Neural cell (in vitro differentiated cells): ENCODE results near the gene RIN3. TPM values are rescaled to one million over a fixed set of nuclear protein-coding genes. Genes with fewer than 3 reads are reported as not detected.

Source experiments
- H2AFZ ChIP-seq: fragments of 200-600, 300-800 bp; sonication (generic), shearing (Covaris generic); 2 replicates; pipeline ENCODE4 v1.6.0; 2014; ENCODE audit warnings: low read depth, mild to moderate bottlenecking, antibody characterized with exemption, low read length, moderate library complexity
- H3F3A ChIP-seq: fragments of 200-600 bp; shearing (Covaris generic); 2 replicates; pipeline ENCODE4 v1.6.1; 2016; ENCODE audit warnings: mild to moderate bottlenecking, moderate library complexity, mixed read lengths, antibody characterized with exemption, low read length; ENCODE audit not compliant: insufficient read depth, poor library complexity, severe bottlenecking
- H3K27ac ChIP-seq: fragments of 200-600, 300-800 bp; sonication (generic), shearing (Covaris generic); 2 replicates; pipeline ENCODE4 v1.5.1; 2014; ENCODE audit warnings: mild to moderate bottlenecking, low read length, moderate library complexity
- H3K27me3 ChIP-seq: fragments of 300-800, 200-600 bp; sonication (generic), shearing (Covaris generic); 2 replicates; pipeline ENCODE4 v1.6.0; 2014; ENCODE audit warnings: mild to moderate bottlenecking, low read depth, low read length, moderate library complexity; ENCODE audit not compliant: insufficient read depth
- H3K36me3 ChIP-seq: fragments of 300-800, 200-600 bp; sonication (generic), shearing (Covaris generic); 2 replicates; pipeline ENCODE4 v1.5.1; 2014; ENCODE audit warnings: mild to moderate bottlenecking, antibody characterized with exemption, low read length, moderate library complexity; ENCODE audit not compliant: insufficient read depth
- H3K4me2 ChIP-seq: fragments of 300-800, 200-600 bp; sonication (generic), shearing (Covaris generic); 2 replicates; pipeline ENCODE4 v1.6.0; 2014; ENCODE audit warnings: mild to moderate bottlenecking, low read length
- H3K4me3 ChIP-seq: fragments of 300-800, 200-600 bp; sonication (generic), shearing (Covaris generic); 2 replicates; pipeline ENCODE4 v1.5.1; 2014; ENCODE audit warnings: mild to moderate bottlenecking, low read length, moderate library complexity
- H3K79me2 ChIP-seq: fragments of 200-600 bp; shearing (Covaris generic); replicated peaks from 2 replicates; pipeline ENCODE4 v1.6.0; 2014; ENCODE audit warnings: mild to moderate bottlenecking, low read length, moderate library complexity; ENCODE audit not compliant: insufficient read depth
- H3K9ac ChIP-seq: fragments of 300-800, 200-600 bp; sonication (generic), shearing (Covaris generic); 2 replicates; pipeline ENCODE4 v1.6.1; 2016; ENCODE audit warnings: mild to moderate bottlenecking, low read length, mixed read lengths
- H3K9me2 ChIP-seq: fragments of 200-600 bp; shearing (Covaris generic); 2 replicates; pipeline ENCODE4 v1.6.1; 2016; ENCODE audit warnings: mild to moderate bottlenecking, low read length, mixed read lengths; ENCODE audit not compliant: insufficient read depth
- H3K9me3 ChIP-seq: fragments of 200-600, 300-800 bp; sonication (generic), shearing (Covaris generic); 2 replicates; pipeline ENCODE4 v1.6.1; 2016; ENCODE audit warnings: mild to moderate bottlenecking, mixed run types, low read length, moderate library complexity, mixed read lengths
- H4K20me1 ChIP-seq: fragments of 200-600 bp; shearing (Covaris generic); 2 replicates; pipeline ENCODE4 v1.6.1; 2016; ENCODE audit warnings: mild to moderate bottlenecking, mixed run types; ENCODE audit not compliant: insufficient read depth
- CTCF ChIP-seq: fragments of 450-650 bp; IDR thresholded peaks from 2 replicates; pipeline ENCODE4 v1.5.1; 2014; ENCODE audit warnings: antibody characterized with exemption, mild to moderate bottlenecking, moderate library complexity; ENCODE audit not compliant: poor library complexity, severe bottlenecking
- EP300 ChIP-seq: fragments of 450-650 bp; conservative IDR thresholded peaks from 2 replicates; pipeline ENCODE4 v1.6.1; 2014; ENCODE audit warnings: antibody characterized with exemption, mild to moderate bottlenecking, moderate library complexity; ENCODE audit not compliant: poor library complexity, severe bottlenecking
- EZH2 ChIP-seq: fragments of 200-600, 300-800 bp; shearing (Covaris generic), sonication (generic); IDR thresholded peaks from 2 replicates; pipeline ENCODE4 v1.6.1; 2014; ENCODE audit warnings: antibody characterized with exemption, low read length, borderline replicate concordance, mild to moderate bottlenecking; ENCODE audit not compliant: insufficient read depth, poor library complexity, severe bottlenecking
- MXI1 ChIP-seq: fragments of 450-650 bp; conservative IDR thresholded peaks from 2 replicates; pipeline ENCODE4 v1.6.1; 2014; ENCODE audit warnings: antibody characterized with exemption, mild to moderate bottlenecking; ENCODE audit not compliant: poor library complexity, severe bottlenecking
- POLR2AphosphoS5 ChIP-seq: IDR thresholded peaks from 2 replicates; pipeline ENCODE4 v1.6.1; 2012
- RAD21 ChIP-seq: fragments of 450-650 bp; conservative IDR thresholded peaks from 2 replicates; pipeline ENCODE4 v1.6.1; 2014; ENCODE audit warnings: antibody characterized with exemption, mild to moderate bottlenecking, moderate library complexity
- REST ChIP-seq: IDR thresholded peaks from 2 replicates; pipeline ENCODE4 v1.6.1; 2012; ENCODE audit warnings: borderline replicate concordance
- SMC3 ChIP-seq: fragments of 450-650 bp; conservative IDR thresholded peaks from 2 replicates; pipeline ENCODE4 v1.6.1; 2014; ENCODE audit warnings: antibody characterized with exemption, mild to moderate bottlenecking, moderate library complexity; ENCODE audit not compliant: poor library complexity
- TAF1 ChIP-seq: IDR thresholded peaks from 2 replicates; pipeline ENCODE4 v1.6.1; 2012; ENCODE audit warnings: low read depth
- polyA plus RNA-seq: library from polyadenylated mRNA; depleted of rRNA; stranded (reverse); fragments of >200 nt; gene quantifications from 2 replicates; pipeline ENCODE4 v1.2.3, GENCODE V29; 2014

Gene RIN3
- polyA plus RNA-seq, 1 donor from 2014 or later, result not detected

- Histone ChIP-seq H4K20me1 (no peaks in the 10 kb centered on the region), H3K9ac (no peak overlapping the region), H3K4me3 (no peak overlapping the region), H3K9me3 (no peaks in the 10 kb centered on the region), H3K79me2 (no peaks in the 10 kb centered on the region), H3F3A (no peaks in the 10 kb centered on the region), H3K36me3 (peaks cover 4% of the 10 kb centered on the region), H3K27me3 (no peaks in the 10 kb centered on the region), H2AFZ (no peak overlapping the region), H3K9me2 (no peaks in the 10 kb centered on the region), H3K4me2 (no peak overlapping the region), H3K27ac (no peak overlapping the region)
- TF ChIP-seq EP300, result no peak
- TF ChIP-seq EZH2, result no peak
- TF ChIP-seq SMC3, result no peak
- no peak for TF ChIP-seq REST
- TF ChIP-seq CTCF, result no peak
- no peak for TF ChIP-seq MXI1
- TF ChIP-seq TAF1, result no peak
- no peak for TF ChIP-seq POLR2AphosphoS5
- no peak for TF ChIP-seq RAD21
Measured at GRCh38 chr14:92733007-92733406, 219.4 kb downstream of the RIN3 start.

- no peak overlapping the region for H2AFZ ChIP-seq
- no peaks in the 10 kb centered on the region for H4K20me1 ChIP-seq
- H3K79me2 ChIP-seq, result no peaks in the 10 kb centered on the region
- H3K27ac ChIP-seq, result no peak overlapping the region
- peaks cover 2% of the 10 kb centered on the region for H3K9me3 ChIP-seq
- TF ChIP-seq MXI1, result no peak
- TF ChIP-seq RAD21, result no peak
- TF ChIP-seq EZH2, result no peak
- no peak for TF ChIP-seq SMC3
- TF ChIP-seq POLR2AphosphoS5, result no peak
- TF ChIP-seq CTCF, result no peak
- no peak for TF ChIP-seq TAF1
- no peak for TF ChIP-seq REST
- TF ChIP-seq EP300, result no peak
- peaks cover 4% of the 10 kb centered on the region for H3K36me3 ChIP-seq
- H3K27me3 ChIP-seq, result no peaks in the 10 kb centered on the region
- no peak overlapping the region for H3K4me3 ChIP-seq
- no peak overlapping the region for H3K9ac ChIP-seq
- no peaks in the 10 kb centered on the region for H3F3A ChIP-seq
- no peaks in the 10 kb centered on the region for H3K9me2 ChIP-seq
- no peak overlapping the region for H3K4me2 ChIP-seq
Measured at GRCh38 chr14:92734618-92735017, 221.0 kb downstream of the RIN3 start.
